ENCODE data around the gene CDK15.
"Not testable (repeated sequence)": the region's sequence is repeated elsewhere in the genome, so short reads cannot be mapped to it uniquely, and the experiment has no call there.

Gene CDK15

DNA sequence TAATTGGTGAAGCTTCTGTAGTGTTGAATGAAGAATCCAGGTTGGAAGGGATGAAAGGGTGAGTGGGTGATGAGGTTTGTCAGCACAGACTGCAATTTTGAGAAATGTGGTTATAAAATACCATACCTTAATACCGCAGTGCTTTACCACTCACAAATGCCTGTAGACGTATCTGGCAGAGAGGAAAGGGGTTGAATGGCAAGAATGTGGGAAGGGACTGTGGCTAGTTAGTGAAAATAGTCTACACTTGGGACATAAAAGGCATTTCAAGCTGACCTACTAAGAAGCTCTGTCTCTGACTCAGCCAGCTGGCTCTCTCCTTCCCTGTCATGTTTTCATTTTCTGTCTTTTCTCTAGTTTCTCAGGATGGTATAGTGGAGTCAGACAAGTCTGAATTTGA lies 25.1 kb downstream of the CDK15 start:
- DNase-seq (ENCODE audit: low read depth), result peak; percentile 14

DNA sequence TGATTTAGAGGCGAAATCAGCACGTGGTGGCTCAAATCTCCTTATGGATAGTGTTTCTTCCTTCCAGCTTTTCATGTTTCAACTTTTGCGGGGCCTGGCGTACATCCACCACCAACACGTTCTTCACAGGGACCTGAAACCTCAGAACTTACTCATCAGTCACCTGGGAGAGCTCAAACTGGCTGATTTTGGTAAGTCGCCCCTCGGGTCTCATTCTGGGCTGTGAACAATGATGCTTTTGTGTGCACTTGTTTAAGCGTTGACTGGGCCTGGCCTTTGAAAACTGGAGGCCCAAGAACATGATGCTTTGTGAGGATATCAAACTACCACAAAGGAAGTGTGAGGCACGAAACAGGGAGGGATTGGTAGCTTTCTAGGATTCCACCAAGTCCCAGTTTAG lies 27.4 kb downstream of the CDK15 start:
- DNase-seq (ENCODE audit: low read depth), result no peak

DNA sequence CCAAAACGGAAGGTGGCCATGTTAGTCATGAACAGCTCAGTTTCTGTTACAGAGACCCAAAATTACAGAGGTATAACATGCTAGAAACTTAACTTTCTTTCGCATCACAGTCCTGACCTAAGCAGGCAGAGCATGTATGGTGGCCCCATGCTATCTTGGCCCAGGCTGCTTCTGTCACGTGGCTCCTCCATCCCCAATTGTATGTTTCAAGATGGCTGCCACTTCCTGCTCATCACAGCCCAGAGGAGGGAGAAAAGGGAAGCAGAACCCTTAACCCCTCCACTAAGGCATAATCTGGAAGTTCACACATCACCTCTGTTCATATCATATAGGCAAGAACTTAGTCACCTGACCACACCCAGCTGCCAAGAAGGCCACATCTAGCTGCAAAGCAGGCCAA lies 28.7 kb downstream of the CDK15 start:
- no peak for DNase-seq (ENCODE audit: low read depth)

DNA sequence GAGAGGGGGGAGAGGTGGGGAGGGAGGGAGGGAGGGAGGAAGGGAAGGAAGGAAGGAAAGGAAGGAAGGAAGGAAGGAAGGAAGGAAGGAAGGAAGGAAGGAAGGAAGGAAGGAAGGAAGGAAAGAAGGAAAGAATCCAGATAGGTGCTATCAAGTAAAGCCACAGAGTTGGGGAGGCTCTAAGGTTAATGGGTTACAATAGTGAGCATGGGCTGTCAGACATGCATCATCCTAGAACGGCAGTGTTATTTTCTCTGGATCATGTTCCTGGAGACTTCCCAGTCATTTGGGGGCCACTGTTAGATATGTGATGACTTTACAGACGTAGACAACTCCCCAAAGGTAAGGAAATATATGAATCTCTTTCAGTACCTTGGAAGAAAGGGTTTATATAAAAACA lies 31.1 kb downstream of the CDK15 start:
- no peak for DNase-seq (ENCODE audit: low read depth)

DNA sequence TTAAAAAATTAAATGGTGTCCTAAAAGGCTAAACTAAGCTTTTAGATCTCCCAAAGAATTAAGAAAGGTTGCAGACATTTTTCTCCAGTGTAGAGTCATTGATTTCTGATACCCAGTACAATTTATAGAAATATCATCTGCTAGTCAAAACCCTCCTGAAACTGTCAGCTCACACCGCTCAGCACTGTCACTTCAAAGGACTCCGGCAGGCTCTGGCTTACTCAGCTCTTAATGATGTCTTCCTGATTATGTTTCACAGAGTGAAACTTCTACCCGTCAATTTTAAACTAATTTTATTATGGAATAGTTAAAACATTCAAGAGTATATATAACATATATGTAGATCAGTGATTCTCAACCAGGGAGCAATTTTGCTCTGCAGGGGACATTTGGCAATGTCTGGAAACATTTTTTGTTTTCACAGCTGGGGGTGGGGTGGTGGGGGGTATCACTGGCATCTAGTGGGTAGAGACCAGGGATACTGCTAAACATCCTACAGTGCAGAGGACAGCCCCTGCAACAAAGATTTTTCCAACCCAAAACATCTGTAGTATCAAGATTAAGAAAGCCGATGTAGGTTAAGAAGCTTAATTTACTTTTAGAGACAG lies 31.6 kb downstream of the CDK15 start:
- DNase-seq (ENCODE audit: low read depth), result no peak

DNA sequence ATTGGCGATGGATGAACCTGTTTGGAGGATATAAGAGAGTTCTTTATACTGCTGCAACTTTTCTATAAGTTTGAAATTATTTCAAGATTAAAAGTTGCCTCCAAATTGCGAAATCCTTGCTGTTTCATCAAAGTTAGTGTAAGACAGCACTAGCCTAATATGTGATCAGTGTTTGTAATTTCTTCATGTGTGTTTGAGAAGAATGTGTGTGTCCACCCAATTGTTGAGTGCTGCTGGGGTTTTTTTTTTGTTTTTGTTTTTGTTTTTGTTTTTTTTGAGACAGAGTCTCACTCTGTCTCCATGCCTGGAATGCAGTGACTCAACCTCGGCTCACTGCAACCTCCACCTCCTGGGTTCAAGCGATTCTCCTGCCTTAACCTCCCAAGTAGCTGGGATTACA lies 33.4 kb downstream of the CDK15 start:
- peak; percentile 72 for DNase-seq (ENCODE audit: low read depth)

DNA sequence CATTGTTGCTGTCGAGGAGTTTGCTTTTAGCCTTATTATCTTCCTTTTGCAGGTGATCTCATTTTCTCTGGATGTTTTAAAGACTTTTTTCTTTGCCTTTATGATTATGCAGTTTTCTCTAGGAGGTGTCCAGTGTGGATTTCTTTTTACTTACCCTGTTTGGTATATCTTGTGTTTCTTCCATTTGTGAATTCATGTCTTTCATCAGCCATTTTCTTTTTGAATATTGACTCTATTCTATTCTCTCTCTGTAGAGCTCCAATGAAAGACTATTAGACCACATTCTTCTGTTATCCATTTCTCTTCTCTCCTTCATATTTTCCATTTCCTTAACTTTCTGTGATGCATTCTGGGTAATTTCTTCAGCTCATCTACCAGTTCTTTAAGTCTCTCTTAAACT lies 34.4 kb downstream of the CDK15 start:
- DNase-seq (ENCODE audit: low read depth), result no peak

DNA sequence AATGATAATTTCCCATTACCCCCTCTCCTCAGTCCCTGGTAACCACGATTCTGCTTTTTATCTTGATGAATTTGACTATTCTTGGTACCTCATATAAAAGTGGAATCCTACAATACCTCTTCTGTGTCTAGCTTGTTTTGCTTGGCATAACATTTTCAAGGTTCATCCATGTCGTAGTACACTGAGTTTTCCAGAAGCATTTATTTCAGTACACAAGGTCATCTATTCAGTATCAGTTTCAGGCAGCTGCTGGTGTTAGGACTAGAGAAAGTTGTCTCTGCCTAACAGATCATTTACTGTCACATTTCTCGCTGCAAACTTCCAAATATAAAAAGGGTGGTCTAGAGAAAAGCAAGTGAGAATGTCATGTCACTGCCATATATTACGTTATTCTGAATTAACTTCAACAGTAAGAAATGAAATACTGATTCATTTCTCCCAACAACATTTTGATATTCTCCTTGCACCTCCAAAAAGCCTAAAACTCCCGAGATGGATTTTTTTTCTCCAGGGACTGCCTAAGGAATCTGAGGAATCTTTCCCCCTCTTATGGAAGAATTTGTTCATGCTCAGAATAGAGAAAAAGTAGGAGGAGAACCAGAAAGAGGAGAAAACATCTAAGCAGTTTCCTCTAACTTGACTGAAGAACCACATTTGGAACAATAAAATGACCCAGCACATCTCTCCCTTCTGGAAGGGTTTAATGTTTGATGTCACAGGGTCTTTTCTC lies 36.0 kb downstream of the CDK15 start:
- DNase-seq (ENCODE audit: low read depth), result no peak

DNA sequence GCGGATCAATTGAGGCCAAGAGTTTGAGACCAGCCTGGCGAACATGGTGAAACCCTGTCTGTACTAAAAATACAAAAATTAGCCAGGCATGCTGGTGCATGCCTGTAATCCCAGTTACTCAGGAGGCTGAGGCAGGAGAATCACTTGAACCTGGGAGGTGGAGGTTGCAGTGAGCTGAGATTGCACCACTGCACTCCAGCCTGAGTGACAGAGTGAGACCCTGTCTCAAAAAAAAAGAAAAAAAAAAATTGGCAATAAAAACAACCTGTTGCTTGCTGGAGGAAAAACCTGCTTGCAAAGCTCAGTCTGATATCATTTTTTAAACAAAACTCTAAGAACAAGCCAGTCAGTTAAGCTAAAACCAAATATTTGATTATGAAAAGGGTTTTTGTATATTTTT lies 38.6 kb downstream of the CDK15 start:
- DNase-seq (ENCODE audit: low read depth), result not testable (repeated sequence)

DNA sequence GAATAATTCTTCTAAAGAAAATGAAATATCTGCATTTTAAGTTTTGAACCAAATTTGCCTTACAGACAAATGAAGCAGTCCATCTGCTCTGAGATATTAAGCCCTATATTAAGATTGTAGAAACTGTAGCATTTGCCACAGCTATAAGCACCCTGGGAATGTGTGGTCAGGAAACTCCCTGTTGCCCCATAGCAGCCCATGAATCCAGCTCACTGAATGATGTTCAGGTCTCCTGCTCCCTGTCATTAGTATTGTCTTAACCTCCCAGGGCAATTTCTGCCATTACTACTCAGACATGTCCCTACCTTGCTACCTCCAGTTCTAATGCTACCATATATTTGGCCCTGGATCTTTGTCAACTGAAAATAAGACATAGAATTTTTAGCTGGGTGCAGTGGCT lies 41.1 kb downstream of the CDK15 start:
- peak; percentile 22 for DNase-seq (ENCODE audit: low read depth)

DNA sequence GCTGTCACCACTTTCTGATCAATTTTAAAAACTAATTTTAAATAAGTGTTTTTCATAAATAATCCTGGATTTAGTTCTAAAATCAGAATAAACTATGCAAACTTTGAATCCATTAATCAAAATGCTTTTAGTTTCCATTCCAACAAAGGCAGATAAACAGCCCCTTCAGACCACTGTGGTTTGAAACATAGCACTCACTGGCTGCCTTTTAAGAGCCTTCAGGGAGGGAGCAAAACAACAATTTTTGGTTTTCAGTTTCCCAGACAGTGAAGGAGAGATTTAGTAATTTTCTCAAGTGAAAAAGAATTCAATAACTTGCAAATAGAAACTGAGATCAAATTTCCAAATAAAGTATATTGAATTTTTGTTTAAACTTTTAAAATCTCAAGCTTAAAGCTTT lies 46.1 kb downstream of the CDK15 start:
- DNase-seq (ENCODE audit: low read depth), result no peak

DNA sequence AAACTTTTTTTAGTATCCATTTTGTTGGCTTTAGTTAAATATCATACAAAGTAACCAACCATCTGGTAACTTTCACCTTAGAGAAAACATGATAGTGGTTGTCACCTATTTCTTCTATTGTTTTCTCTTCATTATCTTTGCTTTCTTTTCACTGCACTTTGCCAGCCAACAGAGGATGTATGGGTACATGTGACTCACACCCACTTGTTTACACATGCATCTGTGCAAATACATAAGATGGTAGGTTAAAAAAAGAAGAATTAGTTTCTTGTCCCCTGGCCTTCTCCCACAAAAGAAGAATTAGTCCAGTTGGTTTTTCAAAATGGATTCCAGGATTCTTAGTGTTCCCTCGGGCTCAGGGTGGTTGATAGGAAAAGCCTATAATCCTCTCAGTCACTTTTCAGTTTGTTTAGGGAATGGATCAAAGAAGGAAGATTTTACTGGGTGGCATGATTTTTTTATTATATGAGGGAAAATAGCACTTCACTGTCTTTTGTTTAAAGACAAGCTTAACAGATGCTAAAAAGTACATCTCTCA lies 46.6 kb downstream of the CDK15 start:
- no peak for DNase-seq (ENCODE audit: low read depth)

DNA sequence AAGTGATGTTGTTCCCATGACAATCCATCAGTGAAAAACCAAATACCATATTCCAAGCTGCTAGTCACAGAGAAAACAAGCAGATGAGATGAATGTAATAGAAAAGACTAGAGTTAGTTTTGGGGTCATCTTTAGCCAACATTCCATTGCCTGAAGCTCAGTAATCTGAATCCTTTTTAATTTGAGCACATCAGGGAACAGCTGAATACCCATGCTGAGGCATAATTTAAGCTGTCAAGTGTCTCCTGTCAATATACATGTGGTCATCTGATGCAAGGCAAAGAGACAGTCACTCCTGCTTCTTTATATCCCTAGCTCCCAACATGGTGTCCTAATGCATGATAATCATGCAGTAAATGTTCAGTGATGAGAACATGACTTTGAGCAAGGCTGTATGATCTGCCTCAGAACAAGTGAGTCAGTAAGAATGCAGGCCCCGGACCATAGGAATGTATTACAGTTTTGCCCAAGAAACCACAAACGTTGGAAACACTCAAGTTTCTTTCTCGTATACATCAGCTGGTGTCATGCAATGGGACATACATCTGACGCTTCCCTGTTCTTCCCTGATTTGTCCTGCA lies 48.0 kb downstream of the CDK15 start:
- peak; percentile 94 for DNase-seq (ENCODE audit: low read depth)

DNA sequence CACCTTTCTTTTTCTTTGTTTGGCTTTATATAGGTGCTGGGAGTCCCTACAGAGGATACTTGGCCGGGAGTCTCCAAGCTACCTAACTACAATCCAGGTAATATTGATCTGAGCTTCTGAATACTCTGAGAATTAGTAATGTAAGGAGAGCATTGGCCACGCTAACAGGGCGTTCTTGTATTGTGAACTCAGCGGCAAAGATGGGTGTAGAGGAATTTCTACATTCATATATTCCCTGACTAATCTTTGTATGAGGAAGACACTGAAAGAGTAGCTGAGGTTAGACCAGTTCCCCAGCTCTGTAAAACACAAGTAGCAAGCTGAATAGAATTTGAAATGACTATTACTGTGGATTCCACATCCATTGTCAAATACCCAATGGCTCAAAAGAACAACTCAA lies 48.5 kb downstream of the CDK15 start:
- no peak for DNase-seq (ENCODE audit: low read depth)

DNA sequence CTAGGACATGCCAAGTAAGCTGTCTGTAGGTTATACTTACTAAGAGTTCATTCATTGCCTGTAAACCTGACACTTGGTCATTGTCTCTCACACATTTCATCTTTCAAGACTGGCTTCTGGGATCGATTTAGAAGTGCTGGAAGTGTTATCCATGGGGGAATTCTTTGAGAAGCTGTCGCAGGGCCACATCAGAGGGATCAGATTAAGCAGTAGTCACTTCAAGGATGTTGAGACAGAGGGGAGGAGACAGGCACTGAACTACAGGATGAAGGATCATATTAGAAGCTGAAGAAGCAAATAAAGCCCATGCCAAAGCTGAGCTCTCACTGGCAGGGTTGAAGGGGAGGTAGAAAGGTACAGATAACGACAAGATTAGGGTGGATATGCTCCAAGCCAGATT lies 49.0 kb downstream of the CDK15 start:
- no peak for DNase-seq (ENCODE audit: low read depth)

DNA sequence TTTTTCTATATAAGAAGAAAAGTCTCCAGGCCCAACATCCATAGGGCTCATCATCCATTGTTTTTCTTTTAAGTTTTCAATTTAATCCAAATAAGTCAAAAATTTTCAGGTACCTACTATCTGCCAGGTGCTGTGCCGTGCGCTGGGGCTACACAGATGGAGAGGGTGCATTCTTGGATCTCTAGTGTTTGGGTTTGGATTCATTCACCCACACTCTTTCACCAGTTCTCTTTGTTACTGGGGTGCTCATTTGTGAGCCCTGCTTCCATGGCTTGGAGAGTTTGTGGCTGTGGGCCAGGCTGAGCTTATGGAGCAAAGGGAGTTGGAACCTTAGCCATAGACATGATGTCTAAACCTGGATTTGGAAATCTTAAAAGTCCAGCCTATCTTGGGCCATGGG lies 51.0 kb downstream of the CDK15 start:
- DNase-seq (ENCODE audit: low read depth), result no peak

DNA sequence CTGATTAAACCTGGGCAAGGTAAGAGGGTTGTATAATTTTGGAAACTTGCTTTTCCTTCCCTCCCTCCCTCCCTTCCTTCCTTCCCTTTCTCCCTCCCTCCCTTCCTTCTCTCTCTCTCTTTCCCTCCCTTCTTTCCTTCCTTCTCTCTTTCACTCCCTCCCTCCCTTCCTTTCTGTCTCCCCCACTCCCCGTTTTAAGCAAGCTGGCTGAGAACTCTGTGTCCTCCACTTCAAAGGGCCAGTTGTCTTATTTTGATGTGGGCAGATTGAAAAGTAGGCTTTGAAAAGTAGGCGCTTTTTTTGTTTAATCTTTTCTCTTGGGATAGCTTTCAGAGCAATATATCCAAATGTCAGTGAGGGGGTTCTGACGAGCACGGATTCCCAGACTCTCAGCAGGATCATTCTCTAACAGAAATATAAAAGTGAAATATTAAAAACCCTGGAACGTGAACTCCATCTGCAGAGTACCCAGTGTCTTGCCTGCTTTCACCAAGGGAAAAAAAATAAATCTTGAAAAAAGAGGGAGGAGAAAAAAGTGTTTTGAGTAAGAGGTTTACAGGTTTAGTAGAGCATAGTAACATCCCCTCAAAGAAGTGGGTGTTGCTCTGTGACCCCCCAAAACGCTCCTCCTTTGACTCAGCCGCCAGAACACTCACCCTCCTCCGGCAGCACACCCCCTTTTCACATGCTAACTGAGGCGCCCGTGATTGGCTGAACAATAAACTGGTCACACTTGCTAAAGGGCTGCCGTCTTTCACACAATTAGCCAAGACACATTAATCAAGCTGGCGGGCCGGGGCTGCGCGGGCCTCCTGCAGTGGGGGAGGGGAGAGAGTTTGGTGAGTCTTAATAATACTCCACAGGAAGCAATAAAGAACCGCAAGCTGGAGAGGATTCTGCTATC lies 52.2 kb downstream of the CDK15 start:
- DNase-seq (ENCODE audit: low read depth), result no peak

DNA sequence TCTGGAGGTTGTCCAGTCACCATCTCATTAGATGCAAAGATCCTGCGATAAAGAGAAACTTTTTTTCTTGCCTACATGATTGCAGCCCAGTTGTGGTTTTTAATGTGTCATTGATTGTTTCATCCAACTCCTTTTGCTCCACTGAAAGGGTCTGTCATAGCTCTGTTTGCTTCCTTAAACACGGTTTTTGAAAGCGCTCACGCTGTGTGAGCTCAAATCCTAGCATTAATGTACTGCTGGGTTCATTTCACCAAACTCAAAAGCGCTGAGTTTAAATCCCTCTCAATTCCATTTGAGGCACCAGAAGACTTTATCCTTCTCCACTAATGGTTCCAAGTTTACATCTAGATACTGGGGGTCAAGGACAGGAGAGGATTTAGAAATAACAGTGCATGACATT lies 53.6 kb downstream of the CDK15 start:
- no peak for DNase-seq (ENCODE audit: low read depth)

DNA sequence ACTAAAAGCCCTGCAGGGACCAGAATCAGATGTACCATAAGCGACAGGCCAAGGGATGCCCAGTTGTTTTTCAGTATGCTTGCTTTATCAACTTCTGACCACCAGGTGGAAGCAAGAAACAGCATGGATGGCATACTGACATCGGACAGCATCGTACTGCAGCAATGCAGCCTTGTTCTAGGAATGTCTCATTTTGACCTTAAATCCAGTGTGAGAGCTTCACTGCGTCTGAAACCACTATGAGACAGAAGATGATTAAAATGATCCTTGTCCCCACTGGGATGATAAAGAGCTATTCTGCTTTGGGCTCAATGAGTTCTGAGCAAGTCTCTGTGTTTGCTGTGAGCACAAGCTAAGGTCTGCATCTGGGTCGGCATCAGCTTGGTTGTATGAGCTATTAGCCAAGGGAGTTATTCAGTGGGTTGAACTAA lies 54.3 kb downstream of the CDK15 start:
- peak; percentile 78 for DNase-seq (ENCODE audit: low read depth)

DNA sequence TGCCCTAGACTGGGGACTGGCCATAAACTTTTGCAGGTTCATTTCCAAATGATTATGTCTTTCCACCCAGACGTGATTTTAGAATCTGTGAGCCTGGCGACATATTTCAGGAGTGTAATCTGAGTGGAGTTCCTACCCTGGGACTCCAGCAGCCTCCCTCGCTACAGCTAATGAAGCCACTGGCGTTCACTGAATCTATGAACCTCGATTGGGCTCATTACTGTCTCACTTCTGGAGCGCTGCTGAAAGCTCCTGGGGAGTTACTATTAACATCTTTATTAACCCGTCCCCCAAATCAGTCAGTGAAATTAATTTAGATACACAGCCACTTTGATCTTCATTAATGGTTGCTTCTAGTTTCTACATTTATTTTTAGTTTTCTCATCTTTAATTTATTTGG lies 56.5 kb downstream of the CDK15 start:
- no peak for DNase-seq (ENCODE audit: low read depth)

DNA sequence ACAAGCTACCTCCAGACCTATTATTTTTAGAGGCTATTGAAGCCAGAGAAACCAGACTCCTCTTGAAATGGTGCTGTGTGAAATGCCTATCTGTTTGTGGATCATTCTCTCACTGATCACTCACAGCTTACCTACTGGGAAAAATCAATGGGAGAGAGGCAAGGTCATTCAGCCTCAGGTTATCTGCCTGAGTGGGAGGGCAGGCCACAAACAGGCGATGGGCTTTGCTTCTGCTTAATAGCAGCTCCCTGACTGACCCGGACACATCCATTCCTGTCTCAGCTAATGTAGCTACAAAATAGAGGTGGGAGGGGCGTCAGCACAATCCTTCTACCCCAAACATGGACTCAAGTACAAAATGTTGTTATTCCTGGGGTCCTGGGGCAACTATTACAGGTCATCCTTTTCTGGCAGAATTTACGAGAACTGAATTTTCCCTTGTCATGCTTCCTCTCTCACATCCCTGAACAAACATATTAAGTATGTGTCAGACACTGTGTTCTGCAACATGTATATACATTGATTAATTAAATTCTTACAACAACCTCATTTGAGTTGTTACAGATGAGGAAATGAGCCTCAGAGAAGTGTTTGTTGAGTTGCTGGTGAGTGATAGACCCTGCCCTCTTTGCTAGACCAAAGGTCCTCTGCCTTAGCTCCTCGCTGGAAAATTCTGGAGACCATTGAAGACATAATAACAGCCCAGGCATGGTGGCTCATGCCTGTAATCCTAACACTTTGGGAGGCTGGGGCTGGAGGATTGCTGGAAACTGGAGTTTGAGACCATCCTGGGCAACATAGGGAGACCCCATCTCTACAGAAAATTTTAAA lies 60.5 kb downstream of the CDK15 start:
- DNase-seq (ENCODE audit: low read depth), result no peak

DNA sequence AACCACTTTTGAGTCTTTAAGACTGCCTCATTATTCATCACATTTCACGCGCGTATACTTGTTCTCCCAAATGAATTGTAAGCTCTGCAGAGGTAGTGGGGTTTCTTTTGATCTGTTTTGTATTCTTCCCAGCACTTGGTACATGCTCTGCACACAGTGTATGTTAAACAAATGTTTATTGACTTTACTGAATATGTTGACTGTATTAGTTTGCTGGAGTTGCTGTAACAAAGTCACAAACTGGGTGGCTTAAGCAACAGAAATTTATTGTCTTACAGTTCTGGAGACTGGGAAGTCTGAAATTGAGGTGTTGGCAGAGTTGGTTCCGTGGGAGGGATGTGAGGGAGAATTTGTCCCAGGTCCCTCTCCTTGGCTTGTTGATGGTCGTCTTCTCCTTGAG lies 65.1 kb downstream of the CDK15 start:
- DNase-seq (ENCODE audit: low read depth), result no peak

All from fibroblast of gingiva (primary cell).